Measurements from ENCODE around the gene ACOT4. TPM values are rescaled to one million over a fixed set of nuclear protein-coding genes. Genes with fewer than 3 reads are reported as not detected.
A peak's percentile ranks its signal among the peaks of the same experiment; 100 is the strongest.

ACOT4 gene
- total and polyA plus RNA-seq, 12 donors: 0.13 to 1.9 (median 0.88) TPM

DNA sequence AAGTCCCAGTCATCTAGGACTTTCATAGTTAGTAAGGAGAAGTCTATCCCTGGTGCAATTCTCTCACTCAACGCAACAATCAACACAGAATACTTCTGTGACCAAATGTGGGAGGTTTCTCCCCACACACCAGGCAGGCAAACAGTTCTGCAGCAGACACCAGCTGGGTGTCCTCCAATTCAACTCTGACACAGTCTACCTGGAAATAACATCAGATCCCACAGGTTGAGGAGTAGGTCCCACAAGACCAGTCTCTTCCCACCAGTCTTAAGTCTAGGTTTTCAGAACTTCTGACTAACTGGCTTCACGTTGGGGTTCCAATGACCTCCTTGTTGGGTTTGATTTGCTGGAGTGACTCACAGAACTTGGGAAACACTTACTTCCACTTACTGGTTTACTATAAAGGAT is 35.5 kb downstream of the ACOT4 start:
- no peaks in the 10 kb centered on the region for H3K36me3 ChIP-seq
- H3K4me1 ChIP-seq: no peaks in the 10 kb centered on the region
- intact Hi-C loops (cut with DNase I): no loop called here
- H3K27me3 ChIP-seq: no peaks in the 10 kb centered on the region
- WGBS, 2 donors: 92% methylated on average over 2 of the region's 2 CpGs
- H3K4me3 ChIP-seq: no peak overlapping the region
- H3K27ac ChIP-seq: no peak overlapping the region
- TF ChIP-seq, protein P1, sequence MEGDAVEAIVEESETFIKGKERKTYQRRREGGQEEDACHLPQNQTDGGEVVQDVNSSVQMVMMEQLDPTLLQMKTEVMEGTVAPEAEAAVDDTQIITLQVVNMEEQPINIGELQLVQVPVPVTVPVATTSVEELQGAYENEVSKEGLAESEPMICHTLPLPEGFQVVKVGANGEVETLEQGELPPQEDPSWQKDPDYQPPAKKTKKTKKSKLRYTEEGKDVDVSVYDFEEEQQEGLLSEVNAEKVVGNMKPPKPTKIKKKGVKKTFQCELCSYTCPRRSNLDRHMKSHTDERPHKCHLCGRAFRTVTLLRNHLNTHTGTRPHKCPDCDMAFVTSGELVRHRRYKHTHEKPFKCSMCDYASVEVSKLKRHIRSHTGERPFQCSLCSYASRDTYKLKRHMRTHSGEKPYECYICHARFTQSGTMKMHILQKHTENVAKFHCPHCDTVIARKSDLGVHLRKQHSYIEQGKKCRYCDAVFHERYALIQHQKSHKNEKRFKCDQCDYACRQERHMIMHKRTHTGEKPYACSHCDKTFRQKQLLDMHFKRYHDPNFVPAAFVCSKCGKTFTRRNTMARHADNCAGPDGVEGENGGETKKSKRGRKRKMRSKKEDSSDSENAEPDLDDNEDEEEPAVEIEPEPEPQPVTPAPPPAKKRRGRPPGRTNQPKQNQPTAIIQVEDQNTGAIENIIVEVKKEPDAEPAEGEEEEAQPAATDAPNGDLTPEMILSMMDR (IDR thresholded peaks at IDR 0.05): no peak
- ATAC-seq (no peak), DNase-seq (no peak)
- no peaks in the 10 kb centered on the region for H3K9me3 ChIP-seq

DNA sequence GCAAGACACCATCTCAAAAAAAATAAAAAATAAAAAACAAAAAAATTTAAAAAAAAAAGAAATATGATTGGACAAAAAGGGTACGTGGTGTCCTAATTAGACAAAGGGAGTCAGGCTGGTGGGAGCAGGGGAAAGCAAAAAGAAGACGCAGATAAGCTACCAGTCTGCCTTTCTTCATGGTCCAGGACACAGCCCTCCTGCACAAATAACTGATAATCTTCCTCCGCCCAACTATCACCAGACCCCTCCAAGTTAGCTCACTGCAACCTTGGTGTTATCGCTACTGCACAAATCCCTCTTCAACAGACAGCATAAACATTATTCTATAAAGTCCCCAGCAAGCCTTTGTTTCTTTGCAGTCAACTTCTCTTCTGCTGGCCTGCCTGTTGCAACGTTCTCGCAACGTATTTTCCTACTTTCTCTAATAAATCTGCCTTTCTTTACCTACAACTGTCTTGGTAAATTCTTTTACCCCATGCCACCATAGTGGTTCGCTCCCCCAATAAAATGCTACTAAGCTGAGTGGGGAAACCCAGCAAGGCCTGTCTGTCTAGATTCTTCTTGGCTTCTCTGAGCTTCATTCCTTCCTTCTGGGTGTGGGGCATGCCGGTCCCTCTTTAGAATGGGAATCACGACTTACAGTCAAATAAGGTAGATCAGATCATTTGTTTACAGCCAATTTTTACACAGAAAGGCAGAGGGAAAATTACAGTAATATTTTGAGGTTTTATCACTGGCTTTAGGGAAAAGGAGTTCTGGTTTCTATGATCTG is 38.5 kb downstream of the ACOT4 start:
- intact Hi-C loops (cut with DNase I): loop anchor here in 6 of 10 donors (5.0 to 10.0 kb wide), 4 partner anchors 118 to 345 kb away; no protein-coding TSS in a partner anchor
- Histone ChIP-seq H3K36me3 (no peaks in the 10 kb centered on the region), H3K9me3 (no peaks in the 10 kb centered on the region), H3K27me3 (peaks cover 0 to 15% (median 0%) of the 10 kb centered on the region in 7 donors), H3K4me1 (peaks cover 0 to 17% (median 13%) of the 10 kb centered on the region in 9 donors), H3K4me3 (no peak overlapping the region), H3K27ac (no peak overlapping the region)
- TF ChIP-seq, protein P1 (IDR thresholded peaks at IDR 0.05): no peak
- 77 to 80% methylated on average over 10 of the region's 10 CpGs for WGBS, 2 donors
- DNase-seq (no peak), ATAC-seq (no peak)

DNA sequence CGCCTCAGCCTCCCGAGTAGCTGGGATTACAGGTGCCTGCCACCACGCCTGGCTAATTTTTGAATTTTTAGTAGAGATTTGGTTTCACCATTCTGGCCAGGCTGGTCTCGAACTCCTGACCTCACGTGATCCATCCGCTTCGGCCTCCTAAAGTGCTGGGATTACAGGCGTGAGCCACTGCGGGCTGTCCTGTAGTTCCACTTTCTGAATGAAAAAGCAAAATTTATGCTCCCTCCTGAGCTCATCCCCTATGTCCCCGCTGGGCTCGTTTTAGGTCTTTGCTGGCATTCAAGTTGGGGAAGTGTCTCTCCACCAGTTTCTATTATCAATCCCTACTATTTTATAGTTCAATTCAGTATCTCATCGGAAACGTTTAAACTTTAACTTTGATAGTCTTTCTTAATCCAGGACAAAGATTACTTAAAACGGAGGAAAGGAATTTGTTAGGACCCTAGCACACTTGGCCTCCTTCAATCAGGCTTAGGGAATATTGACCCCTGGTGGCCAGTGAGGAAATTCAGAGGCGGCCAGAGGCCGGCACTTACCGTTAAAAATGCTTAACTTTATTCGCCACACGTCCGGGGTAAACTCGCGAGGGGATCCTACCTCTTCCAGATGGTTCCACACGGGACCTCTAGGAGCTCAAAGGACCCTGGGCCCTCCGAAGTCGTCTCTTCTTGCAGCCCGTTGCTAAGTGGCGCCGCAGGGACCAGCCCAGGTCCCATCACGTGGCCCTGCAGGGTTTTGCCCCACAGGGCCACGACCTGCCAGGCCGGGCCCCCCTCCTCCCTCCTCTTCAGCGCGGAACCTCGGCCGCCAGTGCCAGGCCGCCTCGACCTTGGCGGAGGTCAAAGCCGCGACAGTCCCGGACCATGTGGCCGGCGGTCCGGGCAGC is 41.7 kb downstream of the ACOT4 start:
- ATAC-seq (peak; percentile 86 to 92 (median 90)), DNase-seq (peak; percentile 59 to 65)
- intact Hi-C loops (cut with DNase I): loop anchor here in 9 of 10 donors (1.0 to 10.0 kb wide), 6 partner anchors 121 to 349 kb away; no protein-coding TSS in a partner anchor
- H3K4me3 ChIP-seq: peak overlapping the region; percentile 41 to 70 (median 62)
- peaks cover 0 to 15% (median 0%) of the 10 kb centered on the region in 7 donors for H3K27me3 ChIP-seq
- H3K27ac ChIP-seq: peak overlapping the region in 9 of 10 donors; percentile 2 to 75 (median 64)
- TF ChIP-seq, protein P1 (IDR thresholded peaks at IDR 0.05): peak; percentile 83 to 93 (median 87)
- H3K4me1 ChIP-seq: peaks cover 0 to 17% (median 13%) of the 10 kb centered on the region in 9 donors
- no peaks in the 10 kb centered on the region for H3K9me3 ChIP-seq
- WGBS, 2 donors: 17% methylated on average over 42 to 44 of the region's 44 CpGs
- no peaks in the 10 kb centered on the region for H3K36me3 ChIP-seq

Data from heart right ventricle (tissue), 16 donors.